ENCODE results near the gene BCDIN3D. TPM values are rescaled to one million over a fixed set of nuclear protein-coding genes. Genes with fewer than 3 reads are reported as not detected.

BCDIN3D gene
- total and polyA plus RNA-seq, 9 of the 15 experiments (the other 6 are each of a cell fraction or from before 2014, with no cell fraction given): 3.7 to 6.9 (median 5.6) TPM

GRCh38 chr12:49865782-49866135 lies 22.9 kb upstream of the BCDIN3D start:
- peaks cover 4 to 19% of the 10 kb centered on the region in 2 experiments; a peak in 2 of 5 replicates for H3K27me3 ChIP-seq (ENCODE audit: control insufficient read depth in 2 of 2, insufficient read depth in 2 of 2, low read length in 2 of 2)

More at GRCh38 chr12:49865782-49866135, 22.9 kb upstream of the BCDIN3D start:
- no peak for ATAC-seq
- no peaks in the 10 kb centered on the region for H3K36me3 ChIP-seq (ENCODE audit: control insufficient read depth, insufficient read depth, low read length)
- peaks cover 35 to 40% of the 10 kb centered on the region in 2 experiments for H3K4me1 ChIP-seq (replicated peaks in 1 of 2; ENCODE audit: control insufficient read depth in 2 of 2, insufficient read depth in 2 of 2, low read length in 2 of 2)
- TF ChIP-seq ATF3 (IDR thresholded peaks at IDR 0.05) (no peak), ATF3 (CRISPR knock-in tag; conservative IDR thresholded peaks at IDR 0.05) (no peak), ZNF75A (CRISPR knock-in tag; IDR thresholded peaks at IDR 0.05) (no peak), MEF2D (tag; conservative IDR thresholded peaks at IDR 0.05; ENCODE audit: low read depth) (no peak), PCBP1 (IDR thresholded peaks at IDR 0.05; ENCODE audit: low read depth, low read length, poor library complexity, severe bottlenecking) (no peak), ZBTB9 (CRISPR knock-in tag; IDR thresholded peaks at IDR 0.05) (no peak), KLF1 (tag; IDR thresholded peaks at IDR 0.05) (no peak), RAD51 (IDR thresholded peaks at IDR 0.05; ENCODE audit: borderline replicate concordance, low read depth) (no peak)
- no peak overlapping the region for H3K4me2 ChIP-seq (ENCODE audit: insufficient read depth, low read length)
- H3K9me1 ChIP-seq (ENCODE audit: control insufficient read depth, insufficient read depth, low read length): no peaks in the 10 kb centered on the region
- H3K27ac ChIP-seq (ENCODE audit: extremely low read depth, low read depth, low read length): no peak overlapping the region
- FAIRE-seq: no peak
- no peaks in the 10 kb centered on the region for H3K79me2 ChIP-seq (ENCODE audit: control insufficient read depth, insufficient read depth, low read length)
- H3K4me3 ChIP-seq: no peak overlapping the region
- no TSS peak for BruUV-seq (replicated peaks)
- intact Hi-C loops (cut with micrococcal nuclease): loop anchor here (5.0 kb wide), 3 partner anchors 47 to 187 kb away; no protein-coding TSS in a partner anchor
- DNase-seq (ENCODE audit: extremely low read depth in 1 of 4, low spot score in 3 of 4): no peak
- in situ Hi-C loops (cut with MboI): loop anchor here (5.0 kb wide), 2 partner anchors 97 to 202 kb away; partner anchors contain the start of gene AQP5
- ChIA-PET CTCF (ENCODE audit: low intra/inter-chr PET ratio) (no interaction called here), POLR2A (no interaction called here)
- no peaks in the 10 kb centered on the region for H3K9me3 ChIP-seq (replicated peaks; ENCODE audit: control insufficient read depth, insufficient read depth, low read depth, low read length)
- H2AFZ ChIP-seq (ENCODE audit: low read depth, low read length): no peak overlapping the region
- H3K9ac ChIP-seq (ENCODE audit: insufficient read depth in 1 of 2, low read depth in 2 of 2, low read length in 2 of 2): no peak overlapping the region
- WGBS (ENCODE audit: insufficient coverage, low coverage, missing lambda C conversion rate): 38% methylated on average over 8 of the region's 8 CpGs
- H4K20me1 ChIP-seq (replicated peaks; ENCODE audit: control insufficient read depth, insufficient read depth, low read length): no peaks in the 10 kb centered on the region
